Brain pericyte (primary cell): ENCODE data around the gene SLC6A4.
"Not testable (repeated sequence)": the region's sequence is repeated elsewhere in the genome, so short reads cannot be mapped to it uniquely, and the experiment has no call there.

Experiments
- DNase-seq: peaks from one replicate; pipeline ENCODE4 v3.0.0-alpha.2; 2012; ENCODE audit warnings: low read depth, low spot score

The SLC6A4 gene

GRCh38 chr17:30238387-30239088 lies 3.0 kb upstream of the SLC6A4 start:
- no peak for DNase-seq

- no peak for DNase-seq
These were observed 2.5 kb upstream of the SLC6A4 start for GRCh38 chr17:30238003-30238344.

DNA sequence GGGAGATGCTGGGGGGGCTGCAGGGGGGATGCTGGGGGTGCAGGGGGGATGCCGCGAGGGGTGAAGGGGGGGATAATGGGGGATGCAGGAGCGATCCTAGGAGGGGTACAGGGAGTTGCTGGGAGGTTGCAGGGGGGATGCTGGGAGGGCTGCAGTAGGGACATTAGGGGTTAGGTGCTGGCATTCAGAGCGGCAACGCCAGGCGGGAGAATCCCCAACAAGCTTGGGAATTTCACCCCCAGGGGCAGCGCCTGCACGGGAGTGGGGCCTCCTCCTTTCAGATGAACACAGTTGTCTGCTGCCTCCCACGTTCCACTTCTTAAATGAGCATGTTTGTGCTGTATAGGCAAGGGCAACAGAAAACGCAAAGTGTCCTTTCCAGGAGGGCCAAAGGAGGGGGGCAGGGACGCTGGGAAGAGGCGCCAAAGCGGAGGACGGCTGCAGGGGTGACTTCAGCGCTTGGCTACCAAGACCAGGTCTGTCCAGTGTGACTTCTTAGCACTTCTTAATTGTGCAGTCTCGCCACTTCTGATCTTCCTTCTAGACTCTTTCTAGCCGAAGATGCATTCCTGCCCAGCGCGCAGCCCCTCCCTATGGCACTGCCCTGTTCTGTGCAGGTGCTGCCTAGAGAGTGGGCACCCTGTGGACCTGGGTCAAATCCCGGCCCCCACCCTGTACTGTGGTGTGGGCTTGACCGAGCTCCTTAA lies 2.0 kb upstream of the SLC6A4 start:
- DNase-seq: no peak

- DNase-seq: no peak
These were observed 1.3 kb upstream of the SLC6A4 start for GRCh38 chr17:30236766-30237165.

- no peak for DNase-seq
These were observed 764 bp upstream of the SLC6A4 start for GRCh38 chr17:30236297-30236624.

DNA sequence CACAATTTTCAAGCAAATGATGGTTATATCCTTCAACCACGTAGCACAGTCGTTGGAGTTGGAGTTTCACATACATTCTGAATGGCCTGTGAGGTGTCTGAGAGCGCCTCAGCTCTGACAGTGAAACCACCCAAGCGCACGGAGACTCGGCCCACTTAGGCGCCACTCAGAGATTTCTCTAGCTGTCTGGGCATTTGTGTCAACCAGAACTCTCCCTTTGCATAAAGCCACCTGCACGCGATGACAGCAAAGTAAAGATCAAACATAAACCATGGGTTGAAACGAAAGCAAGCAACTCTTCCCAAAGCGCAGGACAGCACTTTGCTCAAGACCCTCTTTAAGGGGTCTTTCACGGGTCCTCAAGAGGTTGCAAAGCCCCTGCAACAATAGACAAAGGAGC lies 533 bp downstream of the SLC6A4 start:
- no peak for DNase-seq

GRCh38 chr17:30234296-30234695 lies 1.2 kb downstream of the SLC6A4 start:
- no peak for DNase-seq

DNA sequence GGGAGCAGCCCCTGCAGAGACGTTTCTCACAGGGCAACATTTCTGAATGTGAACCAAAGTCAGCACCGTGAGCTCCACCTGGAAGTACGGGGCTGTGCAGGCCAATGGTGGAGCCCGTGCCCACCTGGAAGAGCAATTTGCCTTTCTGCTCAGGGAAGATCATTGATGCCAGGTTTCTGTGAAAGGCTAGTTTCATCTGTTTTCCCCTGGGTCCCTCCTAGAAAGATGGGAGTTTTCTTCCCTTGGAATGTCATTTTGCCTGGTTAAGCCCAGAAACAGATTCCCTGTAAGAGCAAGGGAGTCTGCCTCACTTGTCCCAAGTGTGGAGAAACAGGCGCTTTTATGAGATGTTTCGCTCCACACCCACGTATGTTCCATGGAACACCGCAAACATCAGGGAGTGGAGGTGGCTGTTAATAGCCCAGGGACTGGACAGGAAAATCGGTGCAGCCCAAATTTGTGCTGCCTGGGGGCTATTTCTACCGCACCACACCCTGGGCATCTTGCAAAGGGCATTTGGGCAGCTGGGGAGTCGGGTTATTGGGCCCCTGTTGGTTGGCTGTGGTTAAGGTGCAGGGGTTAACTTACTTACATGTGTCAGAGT lies 2.6 kb downstream of the SLC6A4 start:
- no peak for DNase-seq

DNA sequence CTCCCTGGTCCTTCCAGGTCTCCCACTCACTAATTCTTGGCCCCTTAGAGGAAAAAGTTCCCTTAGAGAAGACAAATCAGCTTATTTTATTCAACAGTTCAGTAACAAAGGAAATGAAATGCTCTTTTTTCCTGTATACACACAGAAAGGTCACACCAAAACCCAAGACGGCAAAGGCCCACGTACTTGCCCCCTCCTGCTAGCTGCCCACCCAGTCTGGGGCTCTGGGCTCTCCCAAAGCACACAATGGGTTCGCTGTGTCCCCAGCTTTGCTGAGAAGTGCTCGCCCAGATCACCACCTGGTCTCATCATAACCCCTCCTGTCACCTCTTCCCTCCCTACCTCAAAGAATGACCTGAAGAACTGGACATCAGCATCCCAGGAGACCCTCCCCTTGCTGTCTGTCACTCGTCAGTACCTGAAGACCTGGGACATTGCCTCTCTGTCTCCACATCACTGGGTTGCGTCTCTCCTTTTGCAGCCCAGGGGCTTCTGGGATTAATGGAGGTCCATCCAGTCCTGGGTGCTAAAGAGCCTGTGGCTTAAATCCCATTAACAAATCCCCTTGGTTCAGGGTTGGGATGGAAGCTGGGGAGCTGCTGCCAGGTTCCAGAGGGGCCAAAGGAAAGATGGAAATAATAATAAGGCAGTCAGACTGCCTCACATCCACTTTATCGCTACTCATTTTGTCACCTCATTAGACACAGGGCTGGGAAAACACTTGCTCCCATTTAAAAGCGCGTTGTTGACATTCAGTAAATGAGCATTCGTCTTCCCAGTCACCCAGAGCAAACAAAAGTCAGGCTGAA lies 3.3 kb downstream of the SLC6A4 start:
- no peak for DNase-seq

DNA sequence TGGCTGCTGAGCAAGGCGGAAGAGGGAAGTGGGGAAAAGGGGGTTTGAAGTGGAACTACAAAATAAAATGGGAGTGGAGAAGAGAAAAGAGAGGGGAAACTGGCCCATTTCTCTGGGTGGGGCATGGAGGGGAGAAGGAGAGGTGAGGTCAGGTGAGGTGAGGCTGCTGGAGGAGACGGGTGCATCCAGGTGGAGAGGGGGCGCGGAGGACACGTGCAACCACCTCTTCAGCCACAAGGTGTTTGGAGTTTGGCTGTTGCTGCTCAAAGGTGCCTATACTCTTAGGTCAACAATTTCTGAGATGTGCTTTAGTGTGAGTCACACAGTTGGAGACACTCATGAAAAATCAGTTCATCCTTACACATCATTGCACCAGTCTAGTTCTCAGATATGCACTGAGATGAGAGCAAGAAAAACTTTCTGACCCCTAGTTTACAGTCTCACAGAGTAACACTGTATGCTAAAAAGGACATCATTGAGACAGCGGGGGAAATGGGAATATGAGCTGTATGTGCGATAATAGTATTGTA lies 4.8 kb downstream of the SLC6A4 start:
- no peak for DNase-seq

DNA sequence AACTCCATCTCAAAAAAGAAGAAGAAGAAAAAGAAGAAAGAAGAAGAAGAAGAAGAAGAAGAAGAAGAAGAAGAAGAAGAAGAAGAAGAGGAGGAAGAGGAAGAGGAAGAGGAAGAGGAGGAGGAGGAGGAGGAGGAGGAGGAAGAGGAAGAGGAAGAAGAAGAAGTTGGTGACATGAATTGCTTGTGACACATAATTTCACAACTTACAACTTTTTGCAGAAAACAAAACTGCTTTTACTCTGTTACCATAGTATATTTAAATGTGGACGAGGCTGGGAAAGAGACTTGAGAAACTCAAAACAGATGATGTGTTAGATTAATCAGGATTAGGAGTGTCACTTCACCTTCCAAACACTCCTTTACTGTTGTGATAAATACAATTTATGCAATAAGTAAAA lies 5.5 kb downstream of the SLC6A4 start:
- DNase-seq: not testable (repeated sequence)

DNA sequence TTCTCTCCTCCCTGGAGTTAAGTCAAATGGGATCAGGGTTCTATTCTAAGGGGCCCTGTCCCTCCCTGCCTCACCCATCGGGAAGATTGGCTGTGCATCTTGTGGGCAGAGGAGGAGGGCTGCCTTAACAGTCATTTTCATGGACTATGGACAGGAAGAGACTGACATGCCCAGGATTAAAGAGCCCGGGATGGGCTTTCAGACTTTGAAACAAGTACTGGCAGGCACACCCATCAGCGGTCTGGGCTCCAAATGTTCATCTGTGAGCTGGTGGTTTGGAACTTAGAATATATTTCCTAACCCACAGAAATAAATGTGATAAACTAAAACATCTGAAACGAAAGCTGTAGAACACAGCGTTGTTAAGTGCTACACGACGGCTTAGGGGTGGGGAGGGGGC lies 6.5 kb downstream of the SLC6A4 start:
- no peak for DNase-seq

DNA sequence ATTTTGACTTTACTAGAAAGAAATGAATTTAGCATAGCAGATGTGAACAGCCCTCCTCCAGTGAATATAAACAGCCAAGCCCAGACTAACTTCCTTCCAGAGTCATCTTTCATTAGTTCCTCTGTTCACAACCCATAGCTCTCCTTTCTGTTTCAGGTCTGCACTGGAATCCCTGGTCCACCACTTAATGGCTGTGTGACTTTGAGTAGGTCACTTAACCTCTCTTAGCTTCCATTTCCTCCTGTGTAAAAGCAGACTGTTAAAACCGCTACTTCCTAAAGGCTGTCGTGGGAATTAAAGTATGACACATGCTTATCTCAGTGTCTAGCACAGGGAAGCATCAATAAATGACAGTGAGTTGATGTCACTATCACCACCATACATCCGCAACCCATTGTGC lies 7.5 kb downstream of the SLC6A4 start:
- no peak for DNase-seq

DNA sequence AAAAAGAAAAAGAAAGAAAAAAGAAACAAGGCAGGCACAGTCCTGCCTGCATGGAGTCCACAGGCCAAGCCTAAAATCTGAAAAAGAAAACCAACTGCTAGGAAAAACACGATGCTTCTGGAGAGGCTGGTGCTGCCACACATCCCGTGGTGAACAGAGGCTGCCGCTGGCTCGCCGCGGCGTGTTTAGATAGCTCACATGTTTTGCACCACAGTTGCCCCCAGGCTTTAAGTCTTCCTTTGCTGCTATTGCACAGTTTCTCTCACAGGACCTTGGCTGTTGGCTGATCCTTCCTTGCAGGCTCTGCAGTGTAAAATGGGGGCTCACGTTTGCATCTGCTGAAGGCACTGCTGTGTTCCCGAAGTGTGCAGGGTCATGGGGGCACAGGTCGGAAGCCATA lies 8.6 kb downstream of the SLC6A4 start:
- DNase-seq: peak; percentile 29

DNA sequence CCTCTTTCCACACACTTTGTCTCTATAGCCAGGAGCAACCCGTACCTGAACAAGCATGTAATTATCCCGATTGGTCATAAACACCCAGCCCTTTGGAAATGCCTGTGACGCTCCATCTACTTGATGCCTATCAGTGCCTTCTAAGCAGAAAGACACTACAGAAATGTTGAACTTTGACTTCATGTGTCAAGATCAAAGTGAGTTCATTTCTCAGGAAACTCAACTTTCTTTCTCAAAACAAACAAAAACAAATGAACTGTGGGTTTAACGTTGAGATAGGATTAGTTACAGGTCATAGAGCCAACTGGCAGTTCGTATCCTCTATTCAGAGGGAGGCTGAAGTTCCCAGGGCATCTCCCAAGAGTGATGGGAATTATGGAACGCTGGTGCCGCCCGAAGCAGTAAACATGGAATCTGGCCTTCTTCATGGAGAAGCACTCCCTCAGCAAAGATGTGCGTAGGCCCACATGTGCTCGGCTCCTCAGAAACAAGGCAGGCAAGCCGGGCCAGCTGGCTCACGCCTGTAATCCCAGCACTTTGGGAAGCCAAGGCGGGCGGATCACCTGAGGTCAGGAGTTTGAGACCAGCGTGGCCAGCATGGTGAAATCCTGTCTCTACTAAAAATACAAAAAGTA lies 9.5 kb downstream of the SLC6A4 start:
- DNase-seq: no peak

DNA sequence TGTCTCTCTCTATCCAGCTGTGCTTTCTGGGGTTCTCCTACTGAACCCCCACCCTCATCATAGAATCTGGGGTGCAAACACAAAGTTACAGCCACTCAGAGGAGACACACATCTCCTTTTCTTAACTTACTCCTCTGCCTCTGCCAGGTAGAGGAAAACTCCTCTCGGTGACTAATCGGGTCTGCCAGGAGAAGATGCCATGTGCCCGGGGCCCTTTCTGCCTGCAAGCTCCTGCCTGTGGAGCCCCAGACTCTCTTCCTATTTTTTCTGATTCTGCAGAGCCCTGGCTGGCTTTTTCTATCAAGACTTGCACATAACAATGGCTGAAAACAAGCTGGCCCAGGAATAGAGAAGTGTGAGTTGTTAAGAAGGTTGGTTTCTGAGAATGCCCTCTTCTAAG lies 10.4 kb downstream of the SLC6A4 start:
- DNase-seq: no peak

- no peak for DNase-seq
These were observed 11.0 kb downstream of the SLC6A4 start for GRCh38 chr17:30224419-30224960.

GRCh38 chr17:30222721-30223175 lies 12.7 kb downstream of the SLC6A4 start:
- DNase-seq: no peak

DNA sequence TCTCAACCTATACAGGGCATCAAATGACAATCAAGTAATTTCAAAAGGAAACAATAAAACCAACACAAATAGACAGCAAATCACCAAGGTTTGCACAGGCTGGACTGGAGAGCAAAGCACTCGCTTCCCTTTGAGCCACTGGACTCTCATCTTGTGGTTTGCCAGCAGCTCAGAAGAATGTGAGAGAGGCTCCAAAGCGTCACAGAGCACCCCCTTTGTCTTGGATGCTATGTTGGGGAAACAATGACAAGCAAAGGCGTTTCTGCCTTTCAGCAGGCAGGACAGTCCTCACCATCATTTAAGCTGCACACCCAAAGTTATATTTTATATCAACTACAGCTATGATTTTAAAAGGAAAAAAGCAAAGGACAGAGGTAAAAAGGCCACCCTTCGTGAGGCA lies 13.2 kb downstream of the SLC6A4 start:
- DNase-seq: no peak

- no peak for DNase-seq
These were observed 14.2 kb downstream of the SLC6A4 start for GRCh38 chr17:30221346-30221745.

DNA sequence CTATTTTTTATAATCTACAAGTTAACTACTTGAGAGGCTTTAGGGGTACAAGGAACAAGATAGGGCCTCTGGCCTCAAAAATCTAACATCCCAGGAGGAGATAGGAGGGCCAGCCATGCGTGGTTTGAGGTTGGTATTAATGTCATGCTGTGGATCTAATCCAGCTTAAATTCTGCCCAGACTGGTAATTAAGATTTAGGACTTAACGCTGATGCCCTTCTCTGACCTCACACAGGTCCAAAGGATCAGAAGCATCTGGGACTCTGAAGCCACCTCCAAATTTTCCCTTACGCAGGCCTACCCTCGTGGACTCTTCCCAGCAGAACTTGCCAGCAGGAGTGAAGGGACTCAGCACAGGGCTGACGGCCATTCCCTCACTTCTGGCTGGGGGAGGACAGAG lies 15.1 kb downstream of the SLC6A4 start:
- no peak for DNase-seq
